Measurements from ENCODE around the gene ACP7.
"Not testable (repeated sequence)": the region's sequence is repeated elsewhere in the genome, so short reads cannot be mapped to it uniquely, and the experiment has no call there.

The ACP7 gene

DNA sequence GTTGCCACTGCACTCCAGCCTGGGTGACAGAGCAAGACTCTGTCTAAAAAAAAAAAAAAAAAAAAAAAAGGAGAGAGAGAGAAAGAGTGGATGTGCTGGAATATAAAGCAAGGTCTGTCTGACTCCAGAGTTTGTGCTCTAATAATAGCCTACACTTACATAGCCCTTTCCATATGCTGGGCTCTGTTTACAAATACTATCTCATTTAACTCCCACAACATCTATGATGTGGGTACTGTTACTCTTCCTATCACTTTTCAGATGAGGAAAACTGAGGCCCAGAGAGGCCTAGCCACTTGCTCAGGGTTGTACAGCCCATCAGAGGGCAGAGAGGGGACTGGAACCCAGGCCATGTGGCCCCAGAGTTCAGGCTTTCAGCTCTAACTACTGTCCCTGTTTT, 25.5 kb downstream of the ACP7 start:
- DNase-seq (ENCODE audit: low read depth, low spot score), result no peak

GRCh38 chr19:39110263-39110967, 26.2 kb downstream of the ACP7 start:
- DNase-seq (ENCODE audit: low read depth, low spot score), result peak; percentile 56

DNA sequence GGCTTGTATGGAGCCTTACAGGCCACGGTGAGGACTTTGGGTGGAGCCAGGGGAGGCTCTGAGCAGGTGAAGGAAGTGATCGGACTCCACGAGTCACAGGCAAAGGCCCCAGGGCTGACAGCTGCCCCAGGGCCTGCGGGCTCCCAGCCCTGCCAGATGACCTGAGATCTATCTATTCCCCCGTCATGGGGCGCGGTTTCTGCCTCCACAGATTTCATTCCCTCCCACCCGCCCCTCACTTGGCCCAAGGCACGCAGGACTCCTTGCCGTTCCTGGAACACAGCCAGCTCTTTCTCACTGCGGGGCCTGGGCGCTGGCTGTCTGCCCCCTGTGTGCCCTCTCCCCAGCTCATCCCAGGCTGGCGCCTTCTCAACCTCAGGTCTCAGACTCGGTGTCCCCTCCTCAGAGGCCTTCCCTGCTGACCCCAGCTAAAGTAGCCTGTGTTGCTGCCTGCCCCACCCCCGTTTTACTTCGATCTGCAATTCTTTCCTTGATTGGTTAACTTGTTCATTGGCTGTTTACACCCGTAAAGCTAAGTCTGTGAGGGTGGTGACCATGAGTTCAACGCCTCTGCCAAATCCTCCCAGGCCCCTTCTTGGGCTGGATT, 27.5 kb downstream of the ACP7 start:
- no peak for DNase-seq (ENCODE audit: low read depth, low spot score)

DNA sequence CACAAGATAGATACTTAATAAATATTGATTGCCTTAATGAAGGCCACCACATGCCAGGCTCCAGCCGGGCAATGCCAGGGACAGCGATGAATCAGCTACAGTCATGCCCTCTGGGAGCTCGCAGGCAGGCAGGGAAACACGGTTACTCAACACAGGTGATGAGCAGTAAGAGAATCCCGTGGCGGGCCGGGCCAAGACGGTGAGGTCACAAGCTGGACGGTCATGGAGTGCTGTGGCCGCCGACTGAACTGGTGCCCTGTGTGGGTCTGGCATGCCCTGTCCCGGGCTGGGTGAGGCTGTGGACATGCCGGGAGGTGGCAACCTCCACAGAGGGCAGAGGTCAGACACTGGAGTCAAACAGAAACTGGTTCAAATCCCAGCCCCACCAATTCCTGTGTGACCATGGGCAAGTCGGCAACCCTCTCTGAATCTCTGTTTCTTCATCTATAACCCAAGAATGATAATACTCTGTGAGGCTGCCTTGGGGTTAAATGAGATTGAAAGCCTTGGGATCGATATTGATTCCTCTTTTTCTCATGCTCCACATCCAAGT, 28.2 kb downstream of the ACP7 start:
- DNase-seq (ENCODE audit: low read depth, low spot score), result no peak

DNA sequence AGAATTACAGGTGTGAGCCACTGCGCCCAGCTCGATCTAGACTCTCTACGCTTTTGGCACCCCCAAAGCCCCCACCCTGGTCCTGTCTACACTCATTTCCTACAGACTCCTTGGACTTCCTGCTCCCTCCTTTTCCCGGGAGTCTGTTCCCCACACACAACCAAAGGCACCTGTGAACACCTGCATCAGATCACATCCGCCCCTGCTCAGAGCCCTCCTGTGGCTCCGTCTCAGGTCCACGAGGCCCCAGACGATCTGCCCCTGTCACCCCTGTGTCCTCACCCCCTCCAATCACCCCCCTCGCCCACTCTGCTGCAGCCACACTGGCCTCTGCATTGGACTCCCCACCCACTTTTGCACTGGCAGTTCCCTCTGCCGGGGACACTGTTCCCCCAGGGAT, 29.0 kb downstream of the ACP7 start:
- no peak for DNase-seq (ENCODE audit: low read depth, low spot score)

GRCh38 chr19:39115105-39115847, 31.1 kb downstream of the ACP7 start:
- no peak for DNase-seq (ENCODE audit: low read depth, low spot score)

GRCh38 chr19:39117023-39117422, 32.9 kb downstream of the ACP7 start:
- not testable (repeated sequence) for DNase-seq (ENCODE audit: low read depth, low spot score)

DNA sequence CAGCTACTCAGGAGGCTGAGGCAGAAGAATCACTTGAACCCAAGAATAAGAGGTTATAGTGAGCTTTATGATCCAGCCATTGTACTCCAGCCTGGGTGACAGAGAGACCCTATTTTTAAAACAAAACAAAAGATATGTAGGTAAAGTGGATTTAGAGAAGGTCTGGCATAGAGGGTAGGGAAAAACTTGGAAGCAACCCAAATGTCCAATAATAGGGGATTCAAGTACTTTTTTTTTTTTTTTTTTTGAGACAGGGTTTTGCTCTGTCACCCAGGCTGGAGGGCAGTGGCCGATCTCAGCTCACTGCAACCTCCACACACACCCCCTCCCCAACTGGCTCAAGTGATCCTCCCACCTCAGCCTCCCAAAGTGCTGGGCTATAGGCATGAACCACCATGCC, 35.7 kb downstream of the ACP7 start:
- no peak for DNase-seq (ENCODE audit: low read depth, low spot score)

DNA sequence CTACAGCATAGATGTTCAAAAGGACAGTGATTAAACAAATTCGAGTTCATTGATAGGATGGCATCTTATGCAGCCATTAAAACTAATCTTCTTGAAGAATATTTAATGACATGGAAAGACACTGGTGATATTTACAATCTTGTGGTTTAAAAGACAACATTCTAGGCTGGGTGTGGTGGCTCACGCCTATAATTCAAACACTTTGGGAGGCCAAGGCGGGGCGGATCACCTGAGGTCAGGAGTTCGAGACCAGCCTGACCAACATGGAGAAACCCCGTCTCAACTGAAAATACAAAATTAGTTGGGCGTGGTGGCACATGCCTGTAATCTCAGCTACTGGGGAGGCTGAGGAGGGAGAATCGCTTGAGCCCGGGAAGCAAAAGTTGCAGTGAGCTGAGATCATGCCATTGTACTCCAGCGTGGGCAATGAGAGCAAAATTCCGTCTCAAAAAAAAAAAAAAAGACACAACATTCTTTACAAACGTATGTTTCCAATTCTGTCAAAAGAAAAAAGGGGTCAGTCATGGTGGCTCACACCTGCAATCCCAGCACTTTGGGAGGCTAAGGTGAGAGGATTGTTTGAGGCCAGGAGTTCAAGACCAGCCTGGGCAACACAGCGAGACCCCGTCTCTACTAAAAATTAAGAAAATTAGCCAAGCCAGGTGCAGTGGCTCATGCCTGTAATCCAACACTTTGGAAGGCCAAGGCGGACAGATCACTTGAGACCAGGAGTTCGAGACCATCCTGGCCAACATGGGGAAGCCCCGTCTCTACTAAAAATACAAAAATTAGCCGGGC, 39.0 kb downstream of the ACP7 start:
- DNase-seq (ENCODE audit: low read depth, low spot score), result no peak

GRCh38 chr19:39124136-39124764, 40.1 kb downstream of the ACP7 start:
- no peak for DNase-seq (ENCODE audit: low read depth, low spot score)

DNA sequence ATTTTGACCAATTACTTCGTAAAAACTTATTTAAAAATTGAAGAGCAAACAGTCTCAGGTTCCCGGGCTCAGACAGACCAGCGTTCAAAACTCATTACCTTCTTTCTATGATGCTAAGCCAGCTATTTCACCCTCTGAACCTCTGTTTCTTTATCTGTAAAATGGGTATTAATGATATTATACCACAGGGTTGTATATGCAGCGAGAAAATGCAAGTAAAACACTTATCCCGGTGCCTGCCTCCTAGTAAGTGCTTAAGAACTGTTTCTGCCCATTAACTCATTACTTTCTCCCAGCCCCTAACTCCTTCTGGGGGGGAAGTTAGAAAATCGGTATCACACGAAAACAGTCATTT, 41.0 kb downstream of the ACP7 start:
- no peak for DNase-seq (ENCODE audit: low read depth, low spot score)

DNA sequence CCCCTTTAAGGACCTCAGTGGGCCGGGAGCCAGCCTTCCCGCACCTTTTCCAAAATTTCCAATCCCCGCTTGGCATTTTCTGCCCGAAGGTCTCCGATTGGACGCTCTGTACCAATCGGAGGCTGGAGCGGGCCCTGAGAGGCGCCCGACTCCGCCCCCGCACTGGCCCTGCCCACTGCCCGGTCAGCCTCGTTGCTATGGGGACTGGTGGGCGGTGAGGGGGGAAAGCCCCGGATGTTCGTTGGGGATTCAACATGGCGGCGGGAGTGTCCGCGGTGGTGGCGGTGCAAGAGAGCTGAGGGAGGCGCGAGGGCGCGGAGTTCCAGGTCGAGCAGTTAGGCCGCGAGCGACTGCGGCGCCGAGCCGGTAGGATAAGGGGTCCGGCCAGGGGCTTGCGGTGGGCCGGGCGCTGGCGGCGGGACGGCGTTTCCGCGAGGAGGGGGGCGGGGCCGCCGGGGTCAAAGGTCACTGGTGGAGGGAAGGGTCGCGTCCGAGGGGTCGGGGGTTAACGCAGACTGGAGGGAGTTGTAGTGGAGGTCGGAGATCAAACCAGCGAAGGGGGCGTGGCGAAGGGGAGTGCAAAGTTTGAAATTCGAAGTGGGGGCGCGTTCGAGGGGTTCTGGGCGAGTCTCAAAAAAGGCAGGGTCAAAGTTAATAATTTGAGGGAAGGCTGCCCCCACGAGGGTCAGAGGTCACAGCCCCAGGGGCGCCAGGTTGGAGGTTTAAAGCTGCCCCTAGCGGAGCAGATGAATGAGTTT, 41.6 kb downstream of the ACP7 start, which contains the start of gene PAK4:
Gene PAK4, plus strand, starts transcription at position 233 of the 758 bp plus-strand sequence. CDS start 43,768 bp downstream, outside the sequence.
- peak; percentile 93 for DNase-seq (ENCODE audit: low read depth, low spot score)

DNA sequence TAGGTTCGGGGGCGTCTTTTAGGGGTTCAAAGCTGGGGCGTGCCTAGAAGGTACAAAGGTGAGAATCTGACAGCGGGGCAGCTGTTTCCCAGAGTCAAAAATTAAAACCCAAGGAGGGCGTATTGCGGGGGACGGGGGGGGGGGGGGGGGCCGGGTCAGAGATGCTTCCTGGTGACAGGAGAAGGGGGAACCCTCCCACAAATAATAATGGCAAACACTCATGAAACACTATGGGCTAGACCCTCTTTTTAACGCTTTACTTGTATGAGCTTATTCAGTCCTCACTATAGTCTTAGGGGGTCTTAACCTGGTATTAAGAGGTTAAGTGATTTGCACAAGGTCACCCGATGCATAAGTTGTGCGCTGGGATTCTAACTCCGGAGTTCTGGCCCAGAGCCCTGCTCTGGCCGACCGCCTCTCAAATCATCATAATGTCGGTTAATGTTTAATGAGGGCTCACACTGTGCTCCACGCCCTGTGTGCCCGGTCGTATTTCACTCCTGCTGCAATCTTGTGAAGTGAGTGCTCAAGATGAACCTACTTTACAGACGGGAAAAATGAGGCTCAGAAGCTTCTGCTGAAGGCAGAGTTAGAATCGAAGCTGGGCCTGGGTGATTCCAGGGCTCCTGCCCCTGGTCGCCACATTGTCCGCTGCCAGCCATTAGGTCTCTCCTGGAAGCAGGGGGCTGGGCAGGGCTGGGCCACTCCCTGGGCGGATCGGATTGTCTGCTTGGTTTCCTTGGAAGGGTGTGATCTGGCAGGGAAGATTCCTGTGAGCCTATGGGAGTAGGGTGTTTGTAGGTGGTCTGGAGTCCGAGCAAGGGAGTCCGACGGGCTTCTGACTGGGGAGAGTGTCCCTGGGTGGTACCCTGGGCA, 42.4 kb downstream of the ACP7 start:
- DNase-seq (ENCODE audit: low read depth, low spot score), result no peak

DNA sequence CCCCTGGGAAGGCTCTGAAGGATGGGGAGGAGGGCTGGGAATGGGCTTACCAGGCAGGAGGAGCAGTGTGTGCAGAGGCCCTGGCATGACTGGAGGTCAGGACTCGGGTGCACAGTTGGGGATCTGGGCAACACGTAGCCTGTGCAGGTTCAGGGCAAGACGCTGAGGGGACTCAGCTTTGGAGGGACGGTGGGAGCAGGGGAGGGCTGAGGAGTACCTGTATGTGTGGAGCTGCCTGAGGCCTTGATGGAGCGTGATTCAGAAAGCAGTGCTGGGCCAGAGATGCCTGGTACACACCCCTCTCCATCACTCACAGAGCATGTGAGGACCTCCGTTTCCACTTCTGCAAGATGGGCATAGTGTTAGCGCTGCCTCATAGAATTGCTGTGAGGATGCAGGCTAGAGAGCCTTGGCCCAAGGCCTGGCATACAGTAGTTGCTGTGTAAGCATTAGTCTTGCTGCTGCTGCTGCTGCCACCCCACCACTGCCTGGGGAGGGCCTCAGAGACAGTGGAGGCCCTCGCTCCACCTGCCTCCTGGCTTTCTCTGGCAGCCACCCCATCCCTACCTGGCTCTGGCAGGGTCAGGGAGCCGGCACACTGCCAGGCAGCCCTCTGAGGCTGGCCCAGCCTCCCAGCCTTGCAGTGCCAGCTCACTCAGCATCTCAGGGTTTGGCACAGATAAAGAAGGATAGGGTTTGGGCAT, 43.8 kb downstream of the ACP7 start:
- DNase-seq (ENCODE audit: low read depth, low spot score), result no peak

DNA sequence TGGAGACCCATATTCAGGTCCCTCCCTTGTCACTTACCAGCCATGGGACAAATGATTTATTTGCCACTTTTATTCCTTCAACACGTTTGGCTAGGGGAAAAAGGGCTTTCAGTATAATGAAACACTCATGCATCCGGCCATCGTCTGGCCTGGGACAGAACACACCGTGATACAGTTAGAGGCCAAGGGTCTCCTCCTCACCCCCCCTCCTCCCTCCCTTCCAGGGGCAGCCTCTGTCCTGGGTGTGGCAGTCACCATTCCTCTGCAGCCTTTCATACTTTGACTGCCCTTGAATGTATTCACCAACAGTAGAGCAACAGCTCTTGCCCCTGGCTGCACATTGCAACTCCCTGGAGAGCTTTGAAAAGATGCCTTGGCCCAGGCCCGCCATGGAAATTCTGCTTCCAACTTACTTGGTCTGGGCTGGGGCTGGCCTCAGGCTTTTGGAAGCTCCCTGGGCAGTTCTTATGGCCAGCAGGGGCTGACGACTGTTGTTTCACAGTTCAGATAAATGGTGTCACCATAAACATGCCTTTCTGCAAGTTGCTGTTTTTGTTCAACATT, 44.4 kb downstream of the ACP7 start:
- no peak for DNase-seq (ENCODE audit: low read depth, low spot score)

DNA sequence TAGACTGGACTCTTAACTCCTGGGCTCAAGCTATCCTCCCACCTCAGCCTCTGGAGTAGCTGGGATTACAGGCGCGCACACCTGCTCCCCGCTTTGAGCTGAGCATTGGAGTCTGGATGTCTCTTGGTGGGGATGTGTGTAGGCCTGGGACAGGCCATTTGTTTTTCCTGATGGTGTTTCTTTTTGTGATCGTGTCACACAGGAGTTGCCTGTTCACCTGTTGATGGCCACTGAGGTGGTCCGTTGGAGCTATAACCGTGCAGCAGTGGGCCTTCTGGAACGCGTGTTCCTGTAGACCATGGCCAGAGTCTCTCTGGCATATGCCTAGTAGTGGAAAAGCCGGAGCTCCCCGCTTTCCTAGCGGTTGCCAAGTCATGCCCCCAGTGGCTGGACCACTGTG, 44.9 kb downstream of the ACP7 start:
- no peak for DNase-seq (ENCODE audit: low read depth, low spot score)

GRCh38 chr19:39130337-39131254, 46.4 kb downstream of the ACP7 start:
- no peak for DNase-seq (ENCODE audit: low read depth, low spot score)

All from activated CD4-positive, CD25-positive, alpha-beta regulatory T cell treated with anti-CD3 and anti-CD28 coated beads, Interleukin-2, amount 50 U/mL, for 16 hours (primary cell).